Endothelial cell of umbilical vein (primary cell): ENCODE data around the gene C3orf49. TPM values are rescaled to one million over a fixed set of nuclear protein-coding genes. Genes with fewer than 3 reads are reported as not detected.

ENCODE experiments used
- BruUV-seq: library from RNA; stranded (reverse); fragments of 400-500 nt; replicated peaks from 2 replicates; lab custom pipeline; 2021; lab: Mats Ljungman, UMichigan
- CTCF ChIA-PET: fragments of 300-600, 350-600 bp; sonication (Branson Sonifier 250); formaldehyde crosslinking; loops from one replicate; lab custom pipeline; 2021; ENCODE audit warnings: antibody characterized with exemption, inconsistent platforms; lab: Charles Lee
- POLR2A ChIA-PET: fragments of 300-600, 350-600 bp; sonication (Branson Sonifier 250); formaldehyde crosslinking; loops from one replicate; lab custom pipeline; 2021; ENCODE audit warnings: antibody characterized with exemption, inconsistent platforms; lab: Charles Lee
- DNase-seq: peaks from one replicate; pipeline ENCODE4 v3.0.0-alpha.2; 2011; ENCODE audit warnings: low read depth, low spot score
- FAIRE-seq: peaks from 2 replicates; lab custom pipeline; 2011; peaks lifted over from hg19 to GRCh38; lab: Jason Lieb, UNC
- H2AFZ ChIP-seq: 2 replicates; pipeline ENCODE4 v1.6.0; 2012; ENCODE audit warnings: low read depth, low read length, control low read depth, inconsistent platforms
- H3K27ac ChIP-seq: 2 replicates; pipeline ENCODE4 v1.5.1; 2011; ENCODE audit warnings: low read depth, mild to moderate bottlenecking, control low read depth, low read length, moderate library complexity; ENCODE audit not compliant: insufficient read depth
- H3K27me3 ChIP-seq, 2 experiments: 2 replicates each; pipeline versions ENCODE4 v1.6.0 to v1.6.1; 2011; ENCODE audit warnings: low read length in 2 of 2, mixed read lengths in 1 of 2; ENCODE audit not compliant: control insufficient read depth in 2 of 2, insufficient read depth in 2 of 2
- H3K36me3 ChIP-seq, 2 experiments: 2 replicates in 1 of 2; 3 replicates in 1 of 2; pipeline ENCODE4 v1.5.1; 2011; ENCODE audit warnings: low read length in 2 of 2, mild to moderate bottlenecking in 1 of 2, moderate library complexity in 1 of 2; ENCODE audit not compliant: control insufficient read depth in 2 of 2, insufficient read depth in 2 of 2; ENCODE audit errors: extremely low read depth in 1 of 2
- H3K4me1 ChIP-seq: 3 replicates; pipeline ENCODE4 v1.5.1; 2011; ENCODE audit warnings: mild to moderate bottlenecking, low read length; ENCODE audit not compliant: control insufficient read depth, insufficient read depth; ENCODE audit errors: extremely low read depth
- H3K4me2 ChIP-seq: 2 replicates; pipeline ENCODE4 v1.6.1; 2011; ENCODE audit warnings: low read length, control low read depth, mixed read lengths; ENCODE audit not compliant: insufficient read depth
- H3K4me3 ChIP-seq, 3 experiments: fragments of 200-600 bp in 1 of 3; sonication (generic), shearing (Covaris generic) in 1 of 3; replicated peaks in 1 of 3; 2 replicates each; pipeline ENCODE4 v1.5.1; 2011 to 2016; ENCODE audit warnings: control low read depth in 3 of 3, low read length in 3 of 3, mild to moderate bottlenecking in 2 of 3, inconsistent platforms in 1 of 3, low read depth in 1 of 3, moderate library complexity in 1 of 3; ENCODE audit not compliant: insufficient read depth in 1 of 3
- H3K79me2 ChIP-seq: 2 replicates; pipeline ENCODE4 v1.6.0; 2012; ENCODE audit warnings: low read length, inconsistent platforms; ENCODE audit not compliant: control insufficient read depth, insufficient read depth
- H3K9ac ChIP-seq: replicated peaks from 2 replicates; pipeline ENCODE3; 2011; ENCODE audit warnings: low read length, control low read depth; ENCODE audit not compliant: insufficient read depth; ENCODE audit errors: extremely low read depth
- H3K9me1 ChIP-seq: replicated peaks from 3 replicates; pipeline ENCODE4 v1.6.0; 2011; ENCODE audit warnings: mild to moderate bottlenecking, low read length; ENCODE audit not compliant: control insufficient read depth, insufficient read depth; ENCODE audit errors: extremely low read depth
- H3K9me3 ChIP-seq: replicated peaks from 2 replicates; pipeline ENCODE4 v1.5.1; 2012; ENCODE audit warnings: low read length, inconsistent platforms; ENCODE audit not compliant: control insufficient read depth, insufficient read depth
- H4K20me1 ChIP-seq: replicated peaks from 2 replicates; pipeline ENCODE3; 2011; ENCODE audit warnings: mild to moderate bottlenecking, low read length; ENCODE audit not compliant: control insufficient read depth, insufficient read depth; ENCODE audit errors: extremely low read depth
- EZH2 ChIP-seq: IDR thresholded peaks from 2 replicates; pipeline ENCODE4 v1.6.1; 2012; ENCODE audit warnings: borderline replicate concordance, low read depth, mild to moderate bottlenecking, moderate library complexity, low read length, inconsistent platforms; ENCODE audit not compliant: severe bottlenecking
- FOS ChIP-seq: IDR thresholded peaks from 2 replicates; pipeline ENCODE4 v1.6.1; 2011; ENCODE audit warnings: mild to moderate bottlenecking, low read length, moderate library complexity, borderline replicate concordance; ENCODE audit not compliant: insufficient read depth
- GATA2 ChIP-seq: IDR thresholded peaks from 2 replicates; pipeline ENCODE4 v1.7.0; 2011; ENCODE audit warnings: low read depth, mild to moderate bottlenecking, moderate library complexity, mixed read lengths, low read length; ENCODE audit not compliant: insufficient read length, insufficient read depth
- JUN ChIP-seq: IDR thresholded peaks from 2 replicates; pipeline ENCODE4 v1.6.1; 2011; ENCODE audit warnings: borderline replicate concordance, low read depth; ENCODE audit not compliant: insufficient read length, insufficient read depth
- MAX ChIP-seq: IDR thresholded peaks from 2 replicates; pipeline ENCODE4 v1.6.1; 2011; ENCODE audit not compliant: insufficient read depth, insufficient read length
- MYC ChIP-seq: IDR thresholded peaks from one replicate; pipeline ENCODE4 v1.6.1; 2011; ENCODE audit warnings: mild to moderate bottlenecking, low read depth, low read length
- POLR2A ChIP-seq: IDR thresholded peaks from 2 replicates; pipeline ENCODE4 v1.6.1; 2012; ENCODE audit warnings: low read depth, mild to moderate bottlenecking, control low read depth, low read length
- POLR2AphosphoS5 ChIP-seq: IDR thresholded peaks from 2 replicates; pipeline ENCODE4 v1.6.1; 2012; ENCODE audit warnings: low read depth, mild to moderate bottlenecking, control low read depth, low read length, moderate library complexity; ENCODE audit not compliant: insufficient read depth
- dilution Hi-C: fragments of 300-500 bp; cut with MboI; formaldehyde crosslinking; loops from one replicate; pipeline ENCODE4 v1.15.0; 2019; ENCODE audit warnings: low sequenced_read_pairs; ENCODE audit not compliant: extremely low pct_ligation_motif_present
- intact Hi-C: fragments of 100-400 bp; cut with micrococcal nuclease; formaldehyde crosslinking; loops from one replicate; pipeline ENCODE4 v1.10.0; 2022
- polyA plus RNA-seq, 4 experiments: library from polyadenylated mRNA; depleted of rRNA in 3 of 4; stranded (reverse) in 3 of 4; unstranded in 1 of 4; fragments of >200 nt; gene quantifications; 2 replicates each; pipeline versions ENCODE4 v1.2.1 to v1.2.3, GENCODE V29; 2011 to 2012; ENCODE audit warnings: missing spikeins in 1 of 4
- total RNA-seq: library from RNA; stranded (reverse); gene quantifications from 2 replicates; pipeline ENCODE4 v1.2.3, GENCODE V29; 2021
- TF ChIP-seq, protein P1 (sequence below), 2 donors: IDR thresholded peaks; 1 replicate in 1 of 2; 2 replicates in 1 of 2; pipeline ENCODE4 v1.5.1; 2011; ENCODE audit warnings: low read length in 2 of 2, mild to moderate bottlenecking in 2 of 2, moderate library complexity in 2 of 2, control low read depth in 1 of 2, inconsistent platforms in 1 of 2, low read depth in 1 of 2; ENCODE audit not compliant: insufficient read depth in 1 of 2; ENCODE audit errors: extremely low read depth in 1 of 2

The C3orf49 gene
- total and polyA plus RNA-seq, 2 donors (not counting 3 experiments of a cell fraction or from before 2014, with no cell fraction given), result not detected

DNA sequence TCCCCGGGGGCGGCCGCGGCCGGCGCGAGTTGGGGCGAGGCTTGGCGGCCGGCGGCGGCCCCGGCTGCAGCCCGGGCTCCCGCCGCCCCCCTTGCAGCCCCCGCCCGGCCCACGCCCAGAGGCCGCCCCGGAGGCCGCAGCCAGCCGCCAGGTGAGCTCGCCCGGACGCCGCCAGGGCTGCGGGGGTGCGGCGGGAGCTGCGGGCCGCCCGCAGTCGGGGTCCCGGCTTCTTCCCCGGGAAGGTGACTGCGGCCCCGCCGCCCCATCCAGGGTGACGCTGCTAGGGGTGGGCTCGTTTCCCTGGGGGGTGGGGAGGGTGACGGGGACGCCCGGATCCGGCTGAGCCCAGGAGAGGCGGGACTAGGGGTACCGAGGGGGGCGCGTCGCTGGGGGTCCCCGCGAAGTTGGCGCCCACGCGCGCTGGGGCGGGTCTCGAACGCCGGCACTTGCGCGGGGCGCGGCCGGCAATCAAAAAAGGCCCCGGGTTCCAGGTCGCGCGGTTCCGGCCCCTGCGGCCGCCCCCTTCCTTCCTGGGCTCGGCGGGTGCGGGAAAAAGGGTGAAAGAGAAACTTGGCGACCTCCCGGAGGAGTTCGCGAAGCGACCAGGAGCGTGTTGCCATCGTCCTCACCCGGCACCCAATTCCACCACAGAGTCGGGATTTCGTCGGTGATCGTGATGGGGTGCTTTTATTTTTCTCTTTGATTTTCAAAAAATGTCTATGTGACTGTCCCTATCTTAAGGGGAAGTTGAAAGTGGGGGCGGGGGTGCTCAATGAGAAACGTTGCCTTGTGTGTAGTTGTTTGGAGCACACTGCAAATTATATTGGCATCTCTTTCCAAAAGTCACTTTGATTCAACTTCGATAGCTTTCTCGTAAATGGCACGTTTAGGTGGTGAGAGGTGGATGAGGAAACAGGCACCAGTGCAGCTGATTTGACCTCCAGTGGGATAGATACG is 45.2 kb downstream of the C3orf49 start:
- peak; percentile 21 for FAIRE-seq
- BruUV-seq, result no TSS peak

More for the DNA sequence above, 45.2 kb downstream of the C3orf49 start:
- dilution Hi-C loops, result no loop called here
- no peaks in the 10 kb centered on the region for H3K9me1 ChIP-seq
- H2AFZ ChIP-seq, result peak overlapping the region; percentile 17
- ChIA-PET CTCF (interaction anchor here (0.8 to 1.3 kb wide), 2 partner anchors 44 to 129 kb away, joined by 3 to 4 read pairs; no protein-coding TSS in a partner anchor), POLR2A (interaction anchor here (0.7 kb wide), 1 partner anchor 33 kb away, joined by 3 read pairs; no protein-coding TSS in a partner anchor)
- no peaks in the 10 kb centered on the region for H3K27me3 ChIP-seq
- H3K79me2 ChIP-seq, result peaks cover 60% of the 10 kb centered on the region
- no peaks in the 10 kb centered on the region for H3K9me3 ChIP-seq
- H3K4me1 ChIP-seq, result peaks cover 12% of the 10 kb centered on the region
- no peaks in the 10 kb centered on the region for H4K20me1 ChIP-seq
- H3K4me2 ChIP-seq, result peak overlapping the region; percentile 70
- peak overlapping the region; percentile 27 for H3K27ac ChIP-seq
- H3K9ac ChIP-seq, result peak overlapping the region; percentile 72
- H3K4me3 ChIP-seq, result peak overlapping the region; percentile 41 to 99 (median 68)
- no peaks in the 10 kb centered on the region for H3K36me3 ChIP-seq
- peak; percentile 44 for DNase-seq
- no peak for TF ChIP-seq MYC
- TF ChIP-seq MAX, result no peak
- TF ChIP-seq EZH2, result no peak
- no peak for TF ChIP-seq GATA2
- no peak for TF ChIP-seq POLR2A
- no peak for TF ChIP-seq FOS
- no peak for TF ChIP-seq POLR2AphosphoS5
- TF ChIP-seq, protein P1, sequence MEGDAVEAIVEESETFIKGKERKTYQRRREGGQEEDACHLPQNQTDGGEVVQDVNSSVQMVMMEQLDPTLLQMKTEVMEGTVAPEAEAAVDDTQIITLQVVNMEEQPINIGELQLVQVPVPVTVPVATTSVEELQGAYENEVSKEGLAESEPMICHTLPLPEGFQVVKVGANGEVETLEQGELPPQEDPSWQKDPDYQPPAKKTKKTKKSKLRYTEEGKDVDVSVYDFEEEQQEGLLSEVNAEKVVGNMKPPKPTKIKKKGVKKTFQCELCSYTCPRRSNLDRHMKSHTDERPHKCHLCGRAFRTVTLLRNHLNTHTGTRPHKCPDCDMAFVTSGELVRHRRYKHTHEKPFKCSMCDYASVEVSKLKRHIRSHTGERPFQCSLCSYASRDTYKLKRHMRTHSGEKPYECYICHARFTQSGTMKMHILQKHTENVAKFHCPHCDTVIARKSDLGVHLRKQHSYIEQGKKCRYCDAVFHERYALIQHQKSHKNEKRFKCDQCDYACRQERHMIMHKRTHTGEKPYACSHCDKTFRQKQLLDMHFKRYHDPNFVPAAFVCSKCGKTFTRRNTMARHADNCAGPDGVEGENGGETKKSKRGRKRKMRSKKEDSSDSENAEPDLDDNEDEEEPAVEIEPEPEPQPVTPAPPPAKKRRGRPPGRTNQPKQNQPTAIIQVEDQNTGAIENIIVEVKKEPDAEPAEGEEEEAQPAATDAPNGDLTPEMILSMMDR (IDR thresholded peaks at IDR 0.05; ENCODE audit: extremely low read depth in 1 of 2, insufficient read depth in 1 of 2, low read depth in 1 of 2, low read length in 2 of 2), result no peak
- TF ChIP-seq JUN, result no peak
- intact Hi-C loops, result loop anchor here (1.0 to 5.0 kb wide), 3 partner anchors 48 to 129 kb away; partner anchors contain the start of gene SCAANT1
